Activated CD4-positive, alpha-beta T cell treated with anti-CD3 and anti-CD28 coated beads, Interleukin-2, amount 50 U/mL, for 24 hours (primary cell): ENCODE data around the gene JPH3.

Experiments
- DNase-seq, 2 donors: peaks; one replicate each; pipeline ENCODE4 v3.0.0-alpha.2; 2020; ENCODE audit warnings: low read depth in 1 of 2, low spot score in 1 of 2

The JPH3 gene

DNA sequence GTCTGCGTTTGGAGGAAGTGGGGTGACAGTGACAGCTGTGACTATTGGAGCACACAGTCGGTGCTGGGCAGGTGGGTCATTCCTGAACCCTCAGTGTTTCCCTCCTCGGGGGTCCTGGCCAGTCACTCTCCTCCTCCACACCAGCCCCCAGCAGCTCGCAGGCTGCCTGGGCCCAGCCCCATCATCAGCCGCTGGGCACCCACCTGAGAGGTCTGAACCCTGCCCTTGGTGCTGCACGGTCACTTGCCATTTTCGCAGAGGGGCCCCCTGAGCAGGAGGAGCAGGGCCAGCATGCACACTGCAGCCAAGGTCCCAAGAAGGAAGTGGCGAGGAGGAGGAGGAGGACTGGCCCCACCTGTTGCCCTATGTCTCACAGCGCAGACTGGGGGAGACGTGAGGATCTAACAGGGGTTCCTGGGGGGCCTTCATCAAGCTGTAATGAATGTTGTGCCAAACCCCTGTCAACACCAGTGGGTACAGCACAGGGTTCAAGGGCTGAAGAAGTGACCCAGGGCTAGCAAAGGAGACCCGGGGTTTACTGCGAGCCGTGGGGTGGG, 23.0 kb downstream of the JPH3 start:
- DNase-seq: no peak

DNA sequence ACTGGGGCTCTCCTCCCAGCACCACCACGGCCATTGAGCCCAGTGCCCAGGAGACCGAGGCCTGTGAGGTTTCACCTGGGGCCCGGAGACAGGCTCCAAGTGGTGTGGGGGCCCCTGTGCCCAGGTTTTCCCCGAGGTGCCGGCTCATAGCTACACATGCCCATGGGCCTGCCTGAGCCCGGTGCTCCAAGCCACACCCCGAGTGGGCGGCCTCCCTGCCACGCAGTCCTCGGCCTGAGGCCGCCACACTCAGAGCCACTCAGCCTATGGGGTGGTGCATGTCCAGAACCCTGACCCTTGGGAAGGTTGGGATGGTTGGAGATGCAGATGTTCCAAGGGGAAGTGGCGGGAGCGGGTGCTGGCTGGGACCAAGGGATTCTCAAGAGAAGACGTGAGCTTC, 24.1 kb downstream of the JPH3 start:
- DNase-seq: no peak

DNA sequence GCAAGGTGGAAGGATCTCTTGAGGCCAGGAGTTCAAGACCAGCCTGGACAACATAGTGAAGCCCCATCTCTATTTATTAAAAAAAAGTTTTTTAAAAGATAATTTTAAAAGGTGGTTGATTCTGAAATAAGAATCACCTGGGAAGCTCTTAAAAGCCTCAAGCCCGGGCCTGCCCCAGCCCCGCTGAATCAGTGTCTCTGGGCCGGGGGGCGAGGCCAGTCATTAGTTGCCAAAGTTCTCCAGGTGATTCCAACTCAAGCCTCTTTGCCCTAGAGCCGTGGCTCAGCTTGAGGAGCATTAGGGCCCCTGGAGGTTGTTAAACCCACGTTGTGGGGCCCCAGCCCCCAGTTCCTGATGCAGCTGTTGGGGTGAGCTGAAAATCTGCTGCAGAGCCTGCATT, 24.6 kb downstream of the JPH3 start:
- no peak for DNase-seq

DNA sequence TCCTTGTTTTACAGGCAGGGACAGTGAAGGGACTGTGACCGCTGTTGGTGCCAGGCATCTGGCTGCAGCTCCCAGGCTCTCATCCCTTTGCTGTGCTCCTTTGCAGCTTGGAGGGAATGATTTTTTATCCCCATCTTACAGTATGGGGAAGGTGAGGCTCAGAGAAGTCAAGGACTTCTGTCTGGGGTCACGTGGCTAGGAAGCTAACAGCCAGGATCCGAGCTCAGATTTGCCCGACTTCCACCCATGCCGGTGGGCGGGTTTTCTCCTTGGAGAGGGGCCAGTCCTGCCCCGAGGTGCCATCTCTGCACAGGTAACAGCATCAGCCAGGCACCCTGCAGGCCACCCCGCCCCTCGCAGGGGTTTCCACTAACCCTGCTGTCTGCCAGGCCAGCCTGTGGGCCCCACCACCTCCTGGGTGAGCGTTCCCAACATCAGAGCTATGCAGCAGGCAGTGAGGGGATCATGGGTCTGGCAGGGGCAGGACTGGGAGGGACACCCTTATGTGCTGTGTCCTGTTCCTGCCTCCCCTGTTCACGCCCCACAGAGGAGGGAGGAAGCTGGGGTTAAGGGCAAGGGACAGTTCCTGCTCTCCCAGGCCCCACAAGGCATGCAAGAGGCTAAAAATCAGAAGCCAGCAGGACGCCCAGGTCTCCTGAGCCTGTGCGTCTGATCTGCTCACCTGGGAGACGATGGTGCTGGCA, 25.4 kb downstream of the JPH3 start:
- no peak for DNase-seq

DNA sequence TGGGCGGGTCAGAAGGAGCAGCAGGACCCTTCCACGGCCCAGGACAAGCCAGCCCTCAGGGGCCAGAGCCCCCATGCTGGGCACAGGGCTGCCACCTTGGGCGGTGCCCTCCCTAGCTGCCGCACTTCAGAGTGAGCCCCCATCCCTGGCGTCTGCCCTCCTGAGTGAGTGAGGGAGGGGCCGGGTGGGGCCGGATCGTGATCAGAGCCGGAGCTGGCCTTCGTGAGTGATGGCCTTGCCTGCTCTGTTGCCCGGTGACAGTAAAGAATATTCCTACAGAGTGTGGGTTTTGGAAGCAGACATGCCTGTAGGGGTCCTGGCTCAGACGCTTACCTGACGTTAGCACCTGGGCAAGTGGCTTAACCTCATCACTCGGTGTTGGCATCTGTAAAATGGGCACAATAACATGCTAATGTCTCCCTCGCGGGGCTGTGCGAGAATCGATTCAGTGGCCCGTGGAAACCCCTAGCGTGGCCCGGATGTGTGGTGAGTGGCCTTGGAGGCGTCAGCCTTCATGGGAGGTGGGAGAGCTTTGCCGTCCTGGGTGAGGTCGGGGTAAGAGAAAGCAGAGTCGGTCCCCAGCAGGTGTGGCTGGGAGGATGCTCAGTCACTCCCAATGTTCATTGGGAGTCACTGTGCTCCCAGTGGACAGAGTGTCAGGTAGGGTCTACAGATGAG, 26.1 kb downstream of the JPH3 start:
- no peak for DNase-seq

DNA sequence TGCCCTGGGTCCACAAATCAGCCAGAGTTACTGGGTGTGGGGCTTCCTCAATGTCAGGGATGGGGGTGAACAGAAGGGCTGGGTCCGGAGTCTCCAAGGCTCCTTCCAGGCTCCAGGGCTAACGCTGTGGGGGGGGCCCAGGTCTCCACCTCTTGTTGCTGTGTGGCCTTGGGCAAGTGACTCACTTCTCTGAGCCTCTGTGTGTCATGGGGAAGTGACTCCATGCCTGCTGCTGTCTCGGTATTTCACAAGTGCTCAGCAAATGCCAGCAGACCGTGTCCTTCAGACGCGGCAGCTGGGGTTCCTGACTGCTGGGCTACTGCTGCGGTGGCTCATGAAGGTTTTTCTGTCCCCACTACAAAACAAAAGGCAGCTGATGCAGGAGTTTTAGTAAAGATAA, 26.6 kb downstream of the JPH3 start:
- no peak for DNase-seq

DNA sequence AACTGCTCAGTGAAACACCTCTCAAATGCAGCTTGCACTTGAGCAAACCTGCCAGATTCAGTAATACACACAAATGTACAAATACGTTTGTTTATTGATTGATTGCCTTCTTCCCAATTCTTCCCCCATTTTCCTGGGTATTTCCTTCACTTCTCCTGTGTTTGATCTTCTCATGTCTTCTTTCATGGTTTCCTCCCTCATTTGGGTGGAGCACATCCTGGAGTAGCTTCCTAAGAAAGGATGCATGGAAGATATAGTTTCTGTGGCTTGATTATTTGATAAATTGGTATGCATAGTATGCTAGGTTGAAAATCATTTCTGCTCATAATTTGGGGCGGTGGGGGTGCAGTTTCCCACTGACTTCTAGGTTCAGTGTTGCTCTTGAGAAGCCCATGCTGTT, 28.8 kb downstream of the JPH3 start:
- no peak for DNase-seq

DNA sequence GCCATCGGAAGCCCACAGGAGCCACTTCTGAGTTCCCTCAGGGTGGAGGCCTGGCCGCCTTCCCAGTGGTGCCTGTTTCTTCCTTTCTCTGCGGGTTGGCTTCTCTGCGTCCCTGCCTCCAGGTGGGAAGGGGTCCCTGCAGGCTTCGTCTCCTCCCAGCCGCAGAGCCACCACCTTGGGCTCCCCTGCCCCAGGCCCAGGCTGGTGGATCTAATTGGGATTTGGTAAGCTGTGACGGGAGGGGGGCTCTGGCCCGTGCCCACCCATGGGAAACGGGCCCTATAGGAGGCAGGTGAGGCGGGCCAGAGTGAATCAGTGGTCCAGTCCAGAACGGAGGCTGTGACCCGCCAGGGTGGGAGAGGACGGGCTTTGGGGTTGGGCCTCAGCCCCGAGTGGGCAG, 32.1 kb downstream of the JPH3 start:
- no peak for DNase-seq

DNA sequence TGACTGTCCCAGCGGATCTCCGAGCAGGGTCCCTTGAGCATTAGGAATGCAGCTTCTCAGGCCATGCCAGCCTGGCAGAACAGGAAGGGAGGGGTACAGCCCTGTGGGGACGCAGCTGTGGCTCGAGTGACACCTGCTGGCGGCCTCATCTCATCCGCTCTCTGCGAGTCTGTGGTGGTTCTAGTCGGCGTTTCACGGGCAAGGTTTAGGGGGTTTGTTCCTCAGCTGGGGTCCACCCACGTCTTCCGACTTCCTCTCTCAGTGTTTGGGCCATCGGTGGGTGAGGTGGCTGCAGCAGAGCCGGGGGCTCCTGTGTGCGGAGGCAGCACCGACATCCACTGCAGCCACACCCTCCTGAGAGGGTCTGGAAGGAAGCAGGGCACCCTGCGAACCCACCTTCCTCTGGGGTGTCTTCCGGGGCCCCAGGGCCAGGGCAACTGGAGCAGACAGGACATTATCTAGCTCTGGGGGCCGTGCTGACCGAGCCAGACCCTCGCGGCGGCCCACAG, 33.3 kb downstream of the JPH3 start:
- peak; percentile 49 to 64 for DNase-seq

DNA sequence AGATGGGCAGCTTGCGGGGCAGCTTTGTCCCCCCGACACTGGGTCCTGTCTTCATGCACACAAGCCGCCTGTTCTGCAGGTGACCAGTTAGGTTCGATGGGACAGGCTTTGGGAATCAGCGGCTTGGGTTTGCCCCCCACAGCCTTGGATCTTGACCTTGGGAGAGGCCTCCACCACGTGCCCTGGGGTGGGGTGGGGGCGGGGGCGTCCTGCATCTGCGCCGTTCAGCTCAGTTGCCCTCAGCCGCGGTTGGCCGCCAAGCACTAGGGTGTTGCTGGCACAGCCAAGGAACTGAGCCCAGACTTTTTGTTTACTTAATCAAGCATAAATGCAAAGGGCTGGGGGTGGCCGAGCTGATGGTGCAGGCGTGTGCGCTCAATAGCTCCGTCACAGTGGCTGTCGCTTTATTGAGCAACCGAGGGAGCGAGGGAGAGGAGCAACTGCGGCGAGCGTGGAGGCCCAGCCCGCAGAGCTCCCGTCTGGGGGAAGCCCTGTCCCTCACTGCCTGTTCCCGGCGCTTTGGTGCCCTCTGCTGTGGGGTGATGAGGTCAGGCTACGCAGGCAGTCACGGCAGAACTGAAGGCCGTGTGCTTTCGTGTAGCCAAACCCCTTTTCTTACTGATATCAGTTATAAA, 33.9 kb downstream of the JPH3 start:
- DNase-seq: peak; percentile 65 to 82

DNA sequence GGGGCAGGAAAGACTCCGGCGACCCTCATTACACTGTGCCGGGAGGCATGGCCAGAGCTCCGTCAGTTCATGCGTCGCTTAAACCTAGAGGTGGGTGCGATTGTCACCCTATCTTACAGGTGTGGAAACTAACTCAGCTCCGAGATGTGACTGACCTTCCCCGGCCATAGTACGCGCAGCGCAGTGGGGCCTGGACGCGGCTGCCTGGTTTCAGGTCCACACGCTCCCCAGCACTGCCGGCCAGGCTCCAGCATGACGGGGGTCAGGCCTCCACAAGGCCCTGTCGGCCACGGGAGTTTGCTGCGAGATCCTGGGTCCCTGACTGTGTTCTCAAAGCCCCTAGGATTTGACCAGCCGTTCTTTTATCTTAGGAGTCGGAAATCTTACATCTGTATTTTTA, 34.4 kb downstream of the JPH3 start:
- no peak for DNase-seq

DNA sequence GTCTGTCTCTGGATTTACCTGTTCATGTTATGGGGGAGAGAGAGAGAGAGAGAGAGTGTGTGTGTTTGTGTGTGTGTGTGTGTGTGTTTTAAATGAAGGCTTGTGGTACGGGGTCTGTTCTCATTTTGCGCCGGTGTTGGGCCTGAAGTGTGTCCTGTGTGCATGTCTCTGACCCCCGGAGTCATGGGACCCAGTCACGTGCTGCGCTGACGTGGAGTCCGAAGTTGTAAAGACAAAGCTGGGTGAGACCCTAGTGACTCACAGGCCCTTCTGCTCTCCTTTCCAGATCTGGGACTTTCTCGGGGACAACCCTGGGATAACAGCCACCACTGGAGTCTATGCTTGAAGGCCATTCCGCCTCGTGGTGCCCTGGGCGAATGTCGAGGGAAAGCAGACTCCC, 35.0 kb downstream of the JPH3 start:
- DNase-seq: no peak

DNA sequence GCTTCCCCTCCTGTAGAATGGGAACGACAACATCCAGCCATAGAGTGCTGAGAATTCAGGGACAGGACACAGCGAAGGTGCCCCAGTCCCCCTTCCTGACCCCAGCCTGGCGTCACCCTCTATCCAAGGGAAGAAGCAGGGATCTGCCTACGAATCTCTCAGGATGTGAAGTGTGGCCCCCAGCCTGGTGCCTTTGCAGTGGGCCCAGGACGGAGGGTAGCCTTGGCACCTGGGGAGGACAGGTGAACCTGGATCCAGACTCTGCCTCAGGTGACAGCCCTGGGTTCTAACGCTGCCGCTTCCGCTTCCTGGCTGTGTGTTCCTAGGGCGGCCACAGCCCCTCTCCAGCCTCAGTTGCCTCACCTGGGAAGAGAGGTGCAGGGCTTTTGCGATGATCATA, 36.4 kb downstream of the JPH3 start:
- DNase-seq: no peak

DNA sequence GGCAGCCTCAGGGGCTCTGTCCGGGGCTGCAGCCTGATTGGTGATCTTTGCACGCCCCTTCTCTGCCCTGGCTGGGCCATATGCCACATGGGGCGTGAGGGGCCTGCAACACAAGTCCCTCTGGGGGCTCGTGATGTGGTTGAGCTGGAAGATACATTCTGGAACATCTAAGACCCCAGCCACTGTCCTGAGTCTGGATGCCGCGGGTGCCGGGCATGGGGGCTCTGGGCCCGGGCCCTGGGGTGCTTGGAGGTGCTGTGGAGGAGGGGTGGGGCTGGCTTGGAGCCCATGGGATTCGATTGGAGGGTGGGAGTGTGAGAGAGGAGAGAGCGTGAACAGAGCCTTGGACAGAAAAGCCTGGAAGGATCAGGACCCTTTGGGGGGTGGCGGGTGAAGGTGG, 39.4 kb downstream of the JPH3 start:
- DNase-seq: no peak

DNA sequence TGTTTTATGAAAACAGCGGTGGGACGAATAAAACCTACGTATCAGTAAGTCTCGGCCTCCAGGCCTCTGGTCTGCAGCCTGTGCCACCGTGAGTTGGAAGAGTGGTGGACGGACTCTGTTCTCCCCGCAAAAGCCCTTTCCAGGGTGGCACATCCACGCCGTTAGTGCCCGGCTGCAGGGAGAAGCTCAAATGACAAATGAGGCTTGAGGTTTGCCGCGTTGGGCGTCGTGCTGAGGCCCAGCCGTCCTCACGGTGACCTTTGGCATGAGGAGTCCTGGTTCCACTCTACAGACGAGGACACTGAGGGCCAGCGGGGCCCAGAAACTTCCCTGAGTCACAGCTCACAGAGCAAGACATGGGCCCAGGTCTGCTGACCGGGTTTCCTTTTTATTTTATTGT, 40.2 kb downstream of the JPH3 start:
- DNase-seq: no peak

DNA sequence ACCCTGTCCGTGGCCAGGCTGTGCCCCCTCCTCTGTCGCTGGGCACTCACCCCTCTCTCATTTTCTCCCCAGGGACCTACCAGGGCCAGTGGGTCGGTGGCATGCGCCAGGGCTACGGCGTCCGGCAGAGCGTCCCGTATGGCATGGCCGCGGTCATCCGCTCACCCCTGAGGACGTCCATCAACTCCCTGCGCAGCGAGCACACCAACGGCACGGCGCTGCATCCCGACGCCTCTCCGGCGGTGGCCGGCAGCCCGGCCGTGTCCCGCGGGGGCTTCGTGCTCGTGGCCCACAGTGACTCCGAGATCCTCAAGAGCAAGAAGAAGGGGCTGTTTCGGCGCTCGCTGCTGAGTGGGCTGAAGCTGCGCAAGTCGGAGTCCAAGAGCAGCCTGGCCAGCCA, 41.9 kb downstream of the JPH3 start:
- DNase-seq: no peak

DNA sequence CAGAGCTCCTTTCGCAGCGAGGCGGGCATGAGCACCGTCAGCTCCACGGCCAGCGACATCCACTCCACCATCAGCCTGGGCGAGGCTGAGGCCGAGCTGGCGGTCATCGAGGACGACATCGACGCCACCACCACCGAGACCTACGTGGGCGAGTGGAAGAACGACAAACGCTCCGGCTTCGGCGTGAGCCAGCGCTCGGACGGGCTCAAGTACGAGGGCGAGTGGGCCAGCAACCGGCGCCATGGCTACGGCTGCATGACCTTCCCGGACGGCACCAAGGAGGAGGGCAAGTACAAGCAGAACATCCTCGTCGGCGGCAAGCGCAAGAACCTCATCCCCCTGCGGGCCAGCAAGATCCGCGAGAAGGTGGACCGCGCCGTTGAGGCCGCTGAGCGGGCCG, 42.3 kb downstream of the JPH3 start:
- no peak for DNase-seq

DNA sequence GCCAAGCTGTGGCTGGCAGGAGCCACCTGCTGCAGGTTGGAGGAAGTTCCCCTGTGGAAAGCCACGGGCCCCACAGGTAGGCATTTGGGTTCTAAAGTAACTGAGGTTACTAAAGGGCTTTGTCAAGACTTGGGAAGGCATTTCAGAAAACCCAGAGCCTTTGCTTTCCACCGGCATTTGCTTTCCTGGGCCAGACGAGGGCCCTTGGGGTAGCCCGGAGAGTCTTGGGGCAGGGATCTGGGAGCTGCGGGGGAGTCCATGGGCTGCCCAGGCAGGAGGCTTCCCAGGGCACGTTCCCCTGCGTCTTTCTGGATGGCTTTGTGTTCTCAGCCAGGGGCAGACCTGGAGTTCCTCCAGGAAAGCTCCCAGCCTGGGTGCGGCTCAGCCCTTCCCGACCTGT, 43.5 kb downstream of the JPH3 start:
- no peak for DNase-seq

DNA sequence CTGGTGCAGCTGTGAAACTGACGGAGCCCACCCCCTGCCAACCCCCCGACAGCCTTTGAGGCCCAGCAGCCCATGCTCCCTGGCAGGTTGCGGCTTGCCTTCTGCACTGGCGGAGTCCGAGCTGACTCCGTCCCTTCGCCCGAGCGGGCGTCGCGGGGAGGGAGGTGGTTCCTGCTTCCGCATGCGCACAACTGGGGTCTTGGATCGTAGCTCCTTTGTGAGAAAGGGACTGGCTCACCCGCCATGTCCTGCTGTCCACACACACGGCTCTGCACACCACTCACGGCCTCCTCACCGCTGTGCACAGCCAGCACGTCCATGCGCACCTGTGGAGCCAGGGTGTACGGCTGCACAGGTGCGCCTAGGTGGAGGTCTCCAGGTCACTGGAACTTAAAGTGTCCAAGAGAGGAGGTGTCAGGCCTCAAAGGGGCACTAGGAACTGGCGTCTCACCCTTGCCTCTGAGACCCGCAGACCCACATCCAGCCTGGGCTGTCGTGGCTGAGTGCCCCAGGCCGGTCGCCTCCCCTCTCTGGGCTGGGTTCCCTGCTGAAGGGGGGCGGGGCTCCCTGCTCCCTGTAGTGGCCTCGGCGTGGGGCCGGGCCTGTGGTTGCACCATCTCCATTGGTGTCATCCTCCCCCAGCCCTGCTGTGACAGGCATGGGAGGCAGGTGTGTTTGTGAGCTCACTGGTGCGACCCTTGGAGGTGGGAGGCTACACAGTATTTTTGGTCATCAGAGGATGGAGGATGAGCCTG, 45.3 kb downstream of the JPH3 start:
- DNase-seq: no peak

DNA sequence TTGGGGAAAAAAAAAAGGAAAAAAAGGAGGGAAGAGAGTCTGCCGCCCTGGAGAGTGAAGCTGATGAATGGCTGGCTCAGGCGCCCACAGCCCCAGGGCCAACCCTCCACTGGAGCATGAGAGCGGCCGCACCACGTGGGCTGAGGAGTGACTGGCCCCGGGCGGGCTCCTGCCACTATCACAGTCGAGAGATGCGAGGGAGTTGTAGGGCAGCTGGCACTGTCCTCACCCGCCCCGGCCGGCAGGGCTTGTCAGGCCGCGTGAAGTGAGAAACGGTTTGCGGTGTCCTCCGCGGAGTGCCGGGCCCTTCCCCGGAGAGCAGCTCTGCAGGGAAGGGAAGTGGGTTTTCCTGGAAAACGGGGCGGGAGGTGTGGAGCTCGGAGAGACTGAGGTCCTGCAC, 45.9 kb downstream of the JPH3 start:
- no peak for DNase-seq

DNA sequence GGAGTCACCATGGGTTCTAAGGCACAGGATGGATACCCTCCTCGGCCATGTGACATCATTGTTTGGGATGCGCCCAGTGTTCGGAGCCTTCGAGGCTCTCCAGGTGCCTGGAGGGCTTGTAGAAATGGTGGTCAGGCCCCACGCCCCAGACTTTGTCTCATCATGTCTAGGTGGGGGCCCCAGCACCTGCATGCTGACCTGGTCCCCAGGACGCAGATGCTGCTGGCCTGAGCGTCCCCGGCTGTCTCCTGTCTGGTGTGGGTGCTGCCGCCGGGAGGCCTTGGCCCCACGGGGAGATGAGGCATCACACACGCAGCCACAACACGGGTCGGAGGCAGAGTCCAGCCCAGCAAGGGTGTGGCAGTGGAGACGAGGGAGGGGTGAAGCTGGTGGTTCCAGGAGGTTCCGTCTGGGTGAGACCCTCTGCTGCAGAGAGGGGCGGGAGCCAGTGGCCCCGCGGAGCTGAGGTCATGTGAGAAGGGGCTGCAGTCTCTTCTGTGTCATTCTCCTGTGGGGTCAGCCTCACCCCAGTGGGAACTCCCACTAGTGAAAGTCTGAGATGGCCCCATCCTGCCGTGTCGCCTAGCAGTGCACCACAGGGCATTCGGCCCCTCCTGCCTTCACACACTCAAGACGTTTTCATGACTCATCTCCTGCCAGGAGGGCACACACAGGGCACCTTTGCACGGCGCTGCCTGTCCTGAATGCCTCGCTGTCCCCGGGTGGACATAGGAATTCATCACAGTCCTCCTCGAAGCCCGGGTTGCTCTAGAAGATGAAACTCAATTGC, 46.6 kb downstream of the JPH3 start:
- no peak for DNase-seq
